ENCODE results near the gene ABHD12.

ABHD12 gene

DNA sequence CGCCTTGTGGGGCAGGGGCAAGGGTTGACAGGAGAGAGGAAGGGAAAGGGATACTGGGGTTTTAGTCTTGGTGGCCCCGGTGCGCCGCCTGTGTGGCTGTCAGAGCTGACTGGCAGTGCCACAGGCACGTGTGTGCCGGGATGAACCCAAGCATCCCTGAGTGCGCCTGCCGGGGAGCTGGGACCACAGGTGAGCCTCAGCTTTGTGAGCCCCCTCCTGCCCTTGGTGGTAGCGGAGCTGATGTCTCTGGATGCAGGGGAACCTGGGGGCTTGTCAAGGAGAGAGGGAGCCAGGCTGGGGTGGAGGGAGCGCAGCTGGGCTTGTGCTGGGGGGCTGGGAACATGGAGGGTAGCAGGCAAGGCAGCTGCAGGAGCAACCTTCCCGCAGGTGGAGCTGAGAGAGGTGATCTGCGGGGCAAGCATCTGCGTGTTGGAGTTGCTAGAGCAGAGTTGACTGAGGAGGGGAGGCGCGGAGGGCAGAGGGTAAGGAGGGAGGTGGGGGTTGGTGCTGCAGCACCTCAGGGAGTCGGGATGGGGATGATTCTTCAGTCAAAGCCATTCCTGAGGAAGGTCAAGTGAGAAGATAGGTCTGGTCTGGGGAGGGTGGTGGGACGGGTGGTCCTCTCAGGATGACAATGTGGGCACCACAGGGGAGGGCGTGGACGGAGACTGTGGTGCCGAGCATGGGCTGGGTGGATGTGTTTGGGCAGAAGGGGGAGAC lies 114.7 kb downstream of the ABHD12 start:
- ChIA-PET POLR2A (ENCODE audit: low non-redundant PET) (interaction anchor here (0.5 kb wide), 1 partner anchor 38 kb away, joined by 5 read pairs; no protein-coding TSS in a partner anchor), CTCF (no interaction called here)
- TF ChIP-seq, protein P1, sequence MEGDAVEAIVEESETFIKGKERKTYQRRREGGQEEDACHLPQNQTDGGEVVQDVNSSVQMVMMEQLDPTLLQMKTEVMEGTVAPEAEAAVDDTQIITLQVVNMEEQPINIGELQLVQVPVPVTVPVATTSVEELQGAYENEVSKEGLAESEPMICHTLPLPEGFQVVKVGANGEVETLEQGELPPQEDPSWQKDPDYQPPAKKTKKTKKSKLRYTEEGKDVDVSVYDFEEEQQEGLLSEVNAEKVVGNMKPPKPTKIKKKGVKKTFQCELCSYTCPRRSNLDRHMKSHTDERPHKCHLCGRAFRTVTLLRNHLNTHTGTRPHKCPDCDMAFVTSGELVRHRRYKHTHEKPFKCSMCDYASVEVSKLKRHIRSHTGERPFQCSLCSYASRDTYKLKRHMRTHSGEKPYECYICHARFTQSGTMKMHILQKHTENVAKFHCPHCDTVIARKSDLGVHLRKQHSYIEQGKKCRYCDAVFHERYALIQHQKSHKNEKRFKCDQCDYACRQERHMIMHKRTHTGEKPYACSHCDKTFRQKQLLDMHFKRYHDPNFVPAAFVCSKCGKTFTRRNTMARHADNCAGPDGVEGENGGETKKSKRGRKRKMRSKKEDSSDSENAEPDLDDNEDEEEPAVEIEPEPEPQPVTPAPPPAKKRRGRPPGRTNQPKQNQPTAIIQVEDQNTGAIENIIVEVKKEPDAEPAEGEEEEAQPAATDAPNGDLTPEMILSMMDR (conservative IDR thresholded peaks at IDR 0.05; ENCODE audit: low read depth), result no peak

DNA sequence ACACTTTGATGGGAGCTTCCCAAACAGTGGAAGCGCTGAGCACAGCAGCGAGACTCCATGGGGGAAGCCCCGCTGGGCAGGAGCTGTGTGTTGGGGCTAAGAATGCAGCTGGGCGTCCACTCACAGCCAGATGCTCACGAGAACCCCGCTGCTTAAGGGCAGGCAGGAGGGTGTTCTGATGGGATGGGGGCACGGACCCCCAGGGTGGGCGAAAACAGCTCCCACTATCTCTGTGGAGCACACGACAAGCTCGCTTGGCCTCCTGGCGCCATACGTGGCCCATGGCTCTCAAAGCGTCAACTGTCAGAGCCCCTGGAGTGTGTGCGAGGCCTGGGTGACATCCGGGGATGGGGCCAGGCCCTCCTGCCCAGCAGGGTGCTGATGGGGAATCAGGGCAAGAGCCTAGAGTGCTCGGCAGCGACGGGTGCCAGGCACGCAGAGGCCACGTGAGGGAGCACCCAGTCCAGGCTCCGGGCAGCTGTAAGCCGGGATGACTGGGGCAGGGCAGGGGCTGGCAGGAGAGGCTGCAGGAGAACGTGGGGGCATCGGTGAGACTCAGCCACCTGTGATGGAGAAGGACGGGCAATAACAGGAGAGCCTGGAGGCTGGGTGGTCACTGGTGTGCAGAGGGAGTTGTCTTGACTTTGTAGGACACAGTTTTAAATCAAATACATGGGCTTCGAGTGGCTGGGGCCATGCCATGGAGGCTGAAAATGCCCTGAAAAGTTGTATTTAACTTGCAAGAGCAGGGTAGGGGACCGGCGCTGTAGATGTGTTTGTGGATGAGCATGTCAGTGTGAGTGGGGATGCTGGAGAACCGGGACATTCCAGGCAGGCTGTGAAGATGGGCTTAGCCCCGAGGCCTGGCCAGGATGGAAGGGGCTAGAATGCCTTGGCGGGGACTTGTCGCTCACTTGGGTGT lies 115.5 kb downstream of the ABHD12 start:
- CTCF ChIA-PET, result interaction anchor here (0.8 kb wide), 1 partner anchor 20 kb away, joined by 3 read pairs; no protein-coding TSS in a partner anchor
- H3K27ac ChIP-seq, result 0 out of 2 replicates have a peak overlapping the region, but pooled peaks have one; percentile 0
- TF ChIP-seq, protein P1 (conservative IDR thresholded peaks at IDR 0.05; ENCODE audit: low read depth), result no peak
- POLR2A ChIA-PET (ENCODE audit: low non-redundant PET), result interaction anchor here (0.5 kb wide), 1 partner anchor 39 kb away, joined by 5 read pairs; no protein-coding TSS in a partner anchor
- DNase-seq (ENCODE audit: low spot score), result no peak

More for the DNA sequence above, 114.7 kb downstream of the ABHD12 start:
- no peak overlapping the region for H3K27ac ChIP-seq
- DNase-seq (ENCODE audit: low spot score), result no peak

DNA sequence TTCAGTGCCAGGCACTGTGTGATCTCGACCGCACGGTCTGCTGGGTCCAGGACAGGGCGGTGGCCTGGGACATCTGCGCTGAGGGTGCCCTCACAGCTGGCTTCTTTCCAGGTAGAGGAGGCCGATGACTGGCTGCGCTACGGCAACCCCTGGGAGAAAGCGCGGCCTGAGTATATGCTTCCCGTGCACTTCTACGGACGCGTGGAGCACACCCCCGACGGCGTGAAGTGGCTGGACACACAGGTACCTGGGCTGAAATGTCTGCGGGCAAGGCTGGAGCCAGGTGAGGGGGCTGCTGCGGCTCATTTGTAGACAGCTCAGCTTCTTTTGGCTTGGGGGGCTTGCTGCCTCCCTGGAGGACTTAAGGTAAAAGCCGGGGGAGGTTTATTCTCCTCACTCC lies 116.2 kb downstream of the ABHD12 start:
- CTCF ChIA-PET, result interaction anchor here (0.7 to 0.8 kb wide), 2 partner anchors 19 to 1613 kb away, joined by 3 read pairs; no protein-coding TSS in a partner anchor
- POLR2A ChIA-PET (ENCODE audit: low non-redundant PET), result no interaction called here
- no peak overlapping the region for H3K27ac ChIP-seq
- TF ChIP-seq, protein P1 (conservative IDR thresholded peaks at IDR 0.05; ENCODE audit: low read depth), result no peak
- no peak for DNase-seq (ENCODE audit: low spot score)

DNA sequence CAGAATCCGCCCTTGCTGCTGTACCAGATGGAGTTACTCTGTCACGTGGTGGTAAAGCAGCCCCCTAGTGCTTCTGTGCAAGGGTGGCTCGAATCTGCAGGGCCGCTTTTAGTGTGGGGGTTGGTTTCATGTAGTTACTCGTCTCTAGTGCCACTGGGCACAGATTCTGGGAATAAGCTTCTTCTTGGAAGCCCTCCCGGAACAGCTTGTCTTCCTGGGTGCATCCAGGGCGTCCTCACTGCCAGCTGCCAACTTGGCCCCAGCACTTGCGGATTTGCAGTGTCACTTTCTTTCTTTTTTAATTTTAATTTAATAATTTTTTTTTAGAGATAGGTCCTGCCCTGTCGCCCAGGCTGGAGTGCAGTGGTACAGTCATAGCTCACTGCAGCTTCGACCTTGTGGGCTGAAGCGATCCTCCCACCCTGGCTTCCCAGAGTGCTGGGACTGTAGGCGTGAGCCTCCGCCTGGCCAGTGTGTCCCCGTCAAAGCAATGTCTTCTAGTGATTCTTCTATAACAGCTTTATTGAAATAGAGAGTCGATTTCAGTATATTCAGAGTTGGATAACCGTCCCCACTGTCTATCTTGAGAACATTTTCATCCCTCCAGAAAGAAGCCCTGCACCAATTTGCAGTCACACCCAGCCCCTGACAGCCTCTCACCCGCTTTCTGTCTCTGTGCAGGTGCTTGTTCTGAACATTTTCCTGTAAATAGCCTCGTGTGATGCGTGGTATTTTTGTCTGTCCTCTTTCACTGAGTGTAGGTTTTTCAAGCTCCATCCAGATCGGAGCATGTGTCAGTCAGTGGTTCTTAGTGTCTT lies 116.9 kb downstream of the ABHD12 start:
- CTCF ChIA-PET, result interaction anchor here (0.7 kb wide), 1 partner anchor 1612 kb away, joined by 3 read pairs; no protein-coding TSS in a partner anchor
- TF ChIP-seq, protein P1 (conservative IDR thresholded peaks at IDR 0.05; ENCODE audit: low read depth), result no peak
- peak overlapping the region; percentile 44 for H3K27ac ChIP-seq
- no peak for DNase-seq (ENCODE audit: low spot score)
- POLR2A ChIA-PET (ENCODE audit: low non-redundant PET), result no interaction called here

DNA sequence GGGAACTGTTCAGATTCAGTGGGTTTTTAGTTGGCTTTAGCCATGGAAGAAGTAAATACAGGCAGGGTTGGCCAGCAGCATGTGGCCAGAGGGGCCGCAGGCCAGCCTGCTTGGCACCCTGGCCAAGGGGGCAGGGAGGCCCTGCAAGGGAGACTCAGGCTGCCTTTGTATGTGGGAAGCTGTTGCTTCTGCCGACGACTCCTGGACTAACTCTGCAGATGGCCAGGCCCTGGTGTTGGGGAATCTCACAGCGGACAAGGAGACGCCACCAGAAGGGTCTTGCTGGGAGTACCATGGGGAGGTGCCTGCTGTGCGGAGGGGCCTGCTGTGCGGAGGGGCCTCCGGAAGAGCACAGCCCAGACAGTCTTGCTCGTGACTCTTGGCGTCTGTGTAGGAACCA lies 117.6 kb downstream of the ABHD12 start:
- CTCF ChIA-PET, result no interaction called here
- POLR2A ChIA-PET (ENCODE audit: low non-redundant PET), result no interaction called here
- TF ChIP-seq, protein P1 (conservative IDR thresholded peaks at IDR 0.05; ENCODE audit: low read depth), result no peak

More for the DNA sequence above, 117.6 kb downstream of the ABHD12 start:
- H3K27ac ChIP-seq, result peak overlapping the region; percentile 44
- no peak for DNase-seq (ENCODE audit: low spot score)

All from RWPE1 (cell line).